GM18499 (cell line): Measurements from ENCODE around the gene FBXO42.

Experiments
- ATAC-seq: cut with Tn5 transposase; IDR thresholded peaks from one replicate; pipeline ENCODE4 v1.9.1; 2021; ENCODE audit warnings: moderate number of reproducible peaks; ENCODE audit not compliant: insufficient read depth, unreplicated experiment

FBXO42 gene

GRCh38 chr1:16351994-16352841, at the start of gene FBXO42:
Gene FBXO42 (minus strand): TSS chr1:16352480. CDS start chr1:16315418, 37,062 bp downstream.
- no peak for ATAC-seq

- ATAC-seq, result no peak
Measured at GRCh38 chr1:16398371-16398953, 46.2 kb upstream of the FBXO42 start.

- ATAC-seq, result no peak
Measured at GRCh38 chr1:16397120-16397519, 44.8 kb upstream of the FBXO42 start.

GRCh38 chr1:16396591-16396990, 44.3 kb upstream of the FBXO42 start:
- ATAC-seq, result no peak

GRCh38 chr1:16394977-16395376, 42.7 kb upstream of the FBXO42 start:
- no peak for ATAC-seq

- ATAC-seq, result no peak
Measured at GRCh38 chr1:16393570-16394521, 41.6 kb upstream of the FBXO42 start.

GRCh38 chr1:16392740-16393569, 40.7 kb upstream of the FBXO42 start:
- ATAC-seq, result no peak

GRCh38 chr1:16391411-16391810, 39.1 kb upstream of the FBXO42 start:
- no peak for ATAC-seq

- ATAC-seq, result no peak
Measured at GRCh38 chr1:16387201-16388188, 35.2 kb upstream of the FBXO42 start.

- no peak for ATAC-seq
Measured at GRCh38 chr1:16386454-16387113, 34.3 kb upstream of the FBXO42 start.

GRCh38 chr1:16385659-16386453, 33.6 kb upstream of the FBXO42 start:
- ATAC-seq, result no peak

GRCh38 chr1:16383888-16384287, 31.6 kb upstream of the FBXO42 start:
- no peak for ATAC-seq

GRCh38 chr1:16380868-16381267, 28.6 kb upstream of the FBXO42 start:
- ATAC-seq, result no peak

- ATAC-seq, result no peak
Measured at GRCh38 chr1:16378443-16378842, 26.2 kb upstream of the FBXO42 start.

- ATAC-seq, result no peak
Measured at GRCh38 chr1:16376971-16377370, 24.7 kb upstream of the FBXO42 start.

GRCh38 chr1:16375521-16376340, 23.5 kb upstream of the FBXO42 start:
- no peak for ATAC-seq

GRCh38 chr1:16374266-16374665, 22.0 kb upstream of the FBXO42 start:
- ATAC-seq, result no peak
